Measurements from ENCODE around the gene RAP1GAP.
"Not testable (repeated sequence)": the region's sequence is repeated elsewhere in the genome, so short reads cannot be mapped to it uniquely, and the experiment has no call there.

Gene RAP1GAP

GRCh38 chr1:21691739-21692138 is 22.6 kb upstream of the RAP1GAP start:
- no peaks in the 10 kb centered on the region for H3K9me3 Mint-ChIP-seq
- peaks cover 54% of the 10 kb centered on the region for H3K36me3 Mint-ChIP-seq (ENCODE audit: low read depth)
- no peaks in the 10 kb centered on the region for H3K4me1 Mint-ChIP-seq (ENCODE audit: low read depth)
- H3K27ac Mint-ChIP-seq, result no peak overlapping the region
- H3K4me3 Mint-ChIP-seq, result no peak overlapping the region
- H3K27me3 Mint-ChIP-seq (ENCODE audit: low read depth), result no peaks in the 10 kb centered on the region
- no peak for DNase-seq (ENCODE audit: low spot score)

- no peak for DNase-seq (ENCODE audit: low spot score)
- Mint-ChIP-seq H3K9me3 (no peaks in the 10 kb centered on the region), H3K36me3 (ENCODE audit: low read depth) (peaks cover 65% of the 10 kb centered on the region), H3K27me3 (ENCODE audit: low read depth) (no peaks in the 10 kb centered on the region), H3K4me1 (ENCODE audit: low read depth) (no peaks in the 10 kb centered on the region), H3K4me3 (no peak overlapping the region), H3K27ac (no peak overlapping the region)
Measured at GRCh38 chr1:21689661-21690372, 20.7 kb upstream of the RAP1GAP start.

GRCh38 chr1:21687081-21687529 is 17.9 kb upstream of the RAP1GAP start:
- Mint-ChIP-seq H3K4me1 (ENCODE audit: low read depth) (no peaks in the 10 kb centered on the region), H3K36me3 (ENCODE audit: low read depth) (peaks cover 57% of the 10 kb centered on the region), H3K27me3 (ENCODE audit: low read depth) (no peaks in the 10 kb centered on the region), H3K4me3 (no peak overlapping the region), H3K27ac (no peak overlapping the region), H3K9me3 (no peaks in the 10 kb centered on the region)
- DNase-seq (ENCODE audit: low spot score), result no peak

GRCh38 chr1:21685946-21686678 is 17.0 kb upstream of the RAP1GAP start:
- Mint-ChIP-seq H3K9me3 (no peaks in the 10 kb centered on the region), H3K4me1 (ENCODE audit: low read depth) (no peaks in the 10 kb centered on the region), H3K27me3 (ENCODE audit: low read depth) (no peaks in the 10 kb centered on the region), H3K4me3 (no peak overlapping the region), H3K36me3 (ENCODE audit: low read depth) (peaks cover 56% of the 10 kb centered on the region), H3K27ac (no peak overlapping the region)
- no peak for DNase-seq (ENCODE audit: low spot score)

GRCh38 chr1:21681426-21681825 is 12.3 kb upstream of the RAP1GAP start:
- no peak for DNase-seq (ENCODE audit: low spot score)
- H3K27ac Mint-ChIP-seq, result no peak overlapping the region
- H3K36me3 Mint-ChIP-seq (ENCODE audit: low read depth), result peaks cover 39% of the 10 kb centered on the region
- H3K27me3 Mint-ChIP-seq (ENCODE audit: low read depth), result no peaks in the 10 kb centered on the region
- H3K4me3 Mint-ChIP-seq, result no peak overlapping the region
- no peaks in the 10 kb centered on the region for H3K9me3 Mint-ChIP-seq
- H3K4me1 Mint-ChIP-seq (ENCODE audit: low read depth), result no peaks in the 10 kb centered on the region

- Mint-ChIP-seq H3K27ac (no peak overlapping the region), H3K4me1 (ENCODE audit: low read depth) (no peaks in the 10 kb centered on the region), H3K36me3 (ENCODE audit: low read depth) (peaks cover 35% of the 10 kb centered on the region), H3K4me3 (no peak overlapping the region), H3K9me3 (no peaks in the 10 kb centered on the region), H3K27me3 (ENCODE audit: low read depth) (no peaks in the 10 kb centered on the region)
- no peak for DNase-seq (ENCODE audit: low spot score)
Measured at GRCh38 chr1:21680918-21681317, 11.8 kb upstream of the RAP1GAP start.

- H3K27ac Mint-ChIP-seq, result no peak overlapping the region
- H3K4me3 Mint-ChIP-seq, result no peak overlapping the region
- H3K4me1 Mint-ChIP-seq (ENCODE audit: low read depth), result no peaks in the 10 kb centered on the region
- H3K9me3 Mint-ChIP-seq, result no peaks in the 10 kb centered on the region
- DNase-seq (ENCODE audit: low spot score), result no peak
- peaks cover 31% of the 10 kb centered on the region for H3K36me3 Mint-ChIP-seq (ENCODE audit: low read depth)
- H3K27me3 Mint-ChIP-seq (ENCODE audit: low read depth), result no peaks in the 10 kb centered on the region
Measured at GRCh38 chr1:21680381-21680780, 11.2 kb upstream of the RAP1GAP start.

- Mint-ChIP-seq H3K27me3 (ENCODE audit: low read depth) (no peaks in the 10 kb centered on the region), H3K9me3 (no peaks in the 10 kb centered on the region), H3K4me1 (ENCODE audit: low read depth) (peaks cover 2% of the 10 kb centered on the region), H3K27ac (no peak overlapping the region), H3K36me3 (ENCODE audit: low read depth) (peaks cover 19% of the 10 kb centered on the region), H3K4me3 (no peak overlapping the region)
- no peak for DNase-seq (ENCODE audit: low spot score)
Measured at GRCh38 chr1:21677168-21677567, 8.0 kb upstream of the RAP1GAP start.

GRCh38 chr1:21674957-21675356 is 5.8 kb upstream of the RAP1GAP start:
- H3K36me3 Mint-ChIP-seq (ENCODE audit: low read depth), result peaks cover 12% of the 10 kb centered on the region
- peaks cover 8% of the 10 kb centered on the region for H3K27me3 Mint-ChIP-seq (ENCODE audit: low read depth)
- H3K9me3 Mint-ChIP-seq, result no peaks in the 10 kb centered on the region
- no peak overlapping the region for H3K4me3 Mint-ChIP-seq
- no peak overlapping the region for H3K27ac Mint-ChIP-seq
- no peak for DNase-seq (ENCODE audit: low spot score)
- H3K4me1 Mint-ChIP-seq (ENCODE audit: low read depth), result peaks cover 2% of the 10 kb centered on the region

- not testable (repeated sequence) for H3K27ac Mint-ChIP-seq; H3K9me3 Mint-ChIP-seq; H3K4me3 Mint-ChIP-seq; H3K4me1 Mint-ChIP-seq (ENCODE audit: low read depth); DNase-seq (ENCODE audit: low spot score); H3K27me3 Mint-ChIP-seq (ENCODE audit: low read depth); H3K36me3 Mint-ChIP-seq (ENCODE audit: low read depth)
Measured at GRCh38 chr1:21673853-21674252, 4.7 kb upstream of the RAP1GAP start.

- Mint-ChIP-seq H3K4me3 (no peak overlapping the region), H3K27ac (no peak overlapping the region), H3K27me3 (ENCODE audit: low read depth) (peaks cover 9% of the 10 kb centered on the region), H3K9me3 (no peaks in the 10 kb centered on the region), H3K36me3 (ENCODE audit: low read depth) (peaks cover 7% of the 10 kb centered on the region), H3K4me1 (ENCODE audit: low read depth) (peaks cover 2% of the 10 kb centered on the region)
- no peak for DNase-seq (ENCODE audit: low spot score)
Measured at GRCh38 chr1:21673277-21673780, 4.2 kb upstream of the RAP1GAP start.

GRCh38 chr1:21672478-21673276 is 3.5 kb upstream of the RAP1GAP start:
- H3K4me1 Mint-ChIP-seq (ENCODE audit: low read depth), result peaks cover 2% of the 10 kb centered on the region
- no peak overlapping the region for H3K4me3 Mint-ChIP-seq
- H3K27ac Mint-ChIP-seq, result no peak overlapping the region
- no peaks in the 10 kb centered on the region for H3K9me3 Mint-ChIP-seq
- H3K36me3 Mint-ChIP-seq (ENCODE audit: low read depth), result peaks cover 4% of the 10 kb centered on the region
- DNase-seq (ENCODE audit: low spot score), result no peak
- H3K27me3 Mint-ChIP-seq (ENCODE audit: low read depth), result peaks cover 16% of the 10 kb centered on the region

GRCh38 chr1:21671915-21672314 is 2.8 kb upstream of the RAP1GAP start:
- Mint-ChIP-seq H3K27ac (no peak overlapping the region), H3K27me3 (ENCODE audit: low read depth) (peaks cover 21% of the 10 kb centered on the region), H3K4me1 (ENCODE audit: low read depth) (peaks cover 2% of the 10 kb centered on the region), H3K36me3 (ENCODE audit: low read depth) (peaks cover 4% of the 10 kb centered on the region), H3K9me3 (no peaks in the 10 kb centered on the region), H3K4me3 (no peak overlapping the region)
- no peak for DNase-seq (ENCODE audit: low spot score)

Data from T-helper 2 cell treated with Interferon-gamma antibody and Interleukin-4, amounts not matched to agents 5 μg/mL and 100 μg/mL, for 36 hours (primary cell).